ENCODE measurements around the gene CCDC187.

The CCDC187 gene

DNA sequence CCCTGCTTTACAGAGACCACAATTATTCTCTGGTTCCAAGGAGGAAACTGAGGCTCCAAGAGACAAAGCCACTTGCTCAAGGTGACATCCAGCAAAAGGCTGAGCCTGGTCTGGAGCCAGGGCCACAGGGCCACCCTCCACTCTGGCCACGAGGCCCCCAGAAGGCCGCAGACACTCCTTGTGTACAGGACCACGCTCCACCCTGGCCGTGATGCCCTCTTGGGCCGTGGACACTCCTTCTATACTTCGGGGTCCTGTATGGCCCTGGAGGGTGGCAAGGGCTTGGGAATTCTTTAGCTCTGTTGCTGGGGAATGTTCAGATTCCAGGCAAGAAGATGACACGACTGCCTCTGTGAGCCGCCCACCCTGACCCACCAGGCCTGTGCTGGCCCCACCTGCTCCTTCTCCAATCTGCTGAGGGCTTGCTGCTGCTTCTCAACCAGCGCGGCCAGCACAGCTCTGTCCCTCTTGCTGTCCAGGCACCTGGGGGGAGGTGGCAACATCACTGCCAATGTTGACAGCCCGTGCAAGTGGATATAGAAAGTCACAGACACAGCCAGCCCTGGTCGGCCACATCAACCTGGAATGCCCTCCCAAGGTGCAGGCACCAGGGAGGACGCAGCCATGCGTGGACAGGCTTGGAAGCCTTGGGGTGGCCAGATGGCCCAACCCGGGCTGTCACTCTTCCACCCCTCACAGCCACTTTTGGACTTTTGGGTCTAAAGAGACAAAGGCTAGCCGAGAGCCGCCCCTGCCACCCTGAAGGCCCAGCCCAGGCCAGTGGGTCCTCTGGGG, 38.1 kb downstream of the CCDC187 start:
- DNase-seq: no peak

- DNase-seq: no peak
Measured at GRCh38 chr9:136264441-136265405, 39.2 kb downstream of the CCDC187 start.

DNA sequence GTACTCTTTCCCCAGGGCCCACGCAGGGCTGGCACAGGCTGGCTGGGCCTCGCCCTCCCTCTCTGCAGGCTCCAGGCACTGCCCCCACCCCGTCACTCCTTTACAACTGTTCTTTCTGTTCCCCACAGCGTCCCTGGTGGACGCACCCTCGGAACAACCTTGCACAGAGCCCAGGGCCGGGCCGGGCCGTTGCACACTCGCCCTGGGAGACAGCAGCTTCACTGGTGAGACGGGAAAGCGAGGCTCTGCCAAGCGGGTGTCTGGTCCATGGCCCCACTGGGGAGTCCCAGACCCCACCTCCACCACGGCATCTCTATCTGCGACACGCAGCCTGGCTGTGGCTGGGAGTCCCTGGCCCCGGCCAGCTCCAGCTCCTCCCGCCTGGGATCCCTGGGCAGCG, 39.9 kb downstream of the CCDC187 start:
- no peak for DNase-seq

GRCh38 chr9:136262671-136263178, 41.2 kb downstream of the CCDC187 start:
- no peak for DNase-seq

DNA sequence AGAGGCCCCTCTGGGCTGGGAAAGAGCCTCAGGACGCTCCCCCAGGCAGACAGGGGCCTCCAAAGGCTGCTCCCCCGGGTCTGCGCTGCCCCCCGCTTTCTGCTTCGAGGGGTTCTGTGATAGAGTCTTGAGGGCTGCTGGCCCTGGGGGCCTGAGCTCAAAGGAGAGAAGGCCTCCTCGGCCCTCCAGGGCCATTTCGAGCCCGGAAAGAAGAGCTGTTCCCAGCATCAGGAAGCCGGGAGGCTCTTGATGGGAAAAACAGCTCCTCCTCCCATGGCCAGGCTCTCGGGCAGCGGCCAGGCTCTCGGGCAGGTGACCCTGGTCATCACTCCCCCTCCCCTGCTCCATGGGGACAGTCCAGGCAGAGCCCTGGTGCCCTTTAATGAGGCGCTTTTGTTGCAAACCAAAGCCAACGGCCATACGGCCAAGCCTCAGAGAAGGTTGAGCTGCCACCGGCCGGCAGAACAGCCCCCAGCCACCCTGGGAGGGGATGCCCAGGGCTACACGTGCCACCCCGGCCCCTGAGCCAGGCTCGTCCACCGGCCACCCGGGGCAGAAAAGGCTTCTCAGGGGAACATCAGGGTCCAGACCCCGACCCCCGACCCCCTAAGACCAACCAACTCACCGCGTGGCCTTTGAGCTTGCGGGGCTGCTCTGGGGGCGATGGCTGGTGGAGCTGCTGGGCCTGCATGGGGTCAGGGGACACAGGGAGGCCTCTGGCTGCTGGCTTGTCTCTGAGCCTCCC, 42.0 kb downstream of the CCDC187 start:
- no peak for DNase-seq

DNA sequence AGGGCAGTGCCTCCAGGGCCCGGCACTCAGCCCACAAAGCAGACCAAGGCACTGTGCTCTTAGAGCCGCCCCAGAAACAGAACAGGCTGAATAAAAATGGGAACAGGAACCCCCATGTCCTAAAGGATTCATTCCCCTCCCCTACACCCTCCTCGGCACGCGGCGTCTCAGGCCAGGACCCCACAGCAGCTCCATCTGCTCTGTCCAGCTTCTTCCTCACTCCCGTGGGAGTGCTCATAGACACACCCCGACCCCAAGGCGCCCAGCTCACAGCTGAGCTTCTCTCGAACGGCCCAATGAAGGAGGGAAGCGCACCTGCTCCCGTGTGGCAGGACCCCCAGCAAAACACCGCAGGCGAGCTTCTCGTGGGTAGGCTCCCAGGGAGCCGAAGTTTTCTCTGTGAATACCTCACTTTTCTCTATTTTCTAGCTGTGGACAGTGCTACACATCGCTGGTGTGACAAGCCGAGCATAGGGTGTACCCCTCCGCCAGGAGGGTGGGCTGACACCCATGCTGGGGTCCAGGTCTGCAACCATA, 42.9 kb downstream of the CCDC187 start:
- DNase-seq: no peak

- DNase-seq: no peak
Measured at GRCh38 chr9:136260521-136260920, 43.4 kb downstream of the CCDC187 start.

- no peak for DNase-seq
Measured at GRCh38 chr9:136259836-136260235, 44.1 kb downstream of the CCDC187 start.

DNA sequence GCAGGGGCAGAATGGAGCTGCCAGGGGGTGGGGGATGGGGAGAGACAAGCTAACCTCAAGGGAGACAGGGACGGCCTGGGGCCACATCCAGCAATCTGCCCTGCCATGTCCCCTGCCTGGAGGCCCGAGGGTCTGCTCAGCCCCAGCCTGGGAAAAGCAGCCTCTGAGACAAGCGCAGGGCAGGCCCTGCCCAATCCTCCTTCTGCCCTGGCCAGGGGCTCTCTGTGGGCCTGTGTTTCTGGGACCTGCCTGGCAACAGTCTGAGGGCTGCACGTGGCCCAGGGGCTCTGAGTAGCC, 44.4 kb downstream of the CCDC187 start:
- DNase-seq: no peak

DNA sequence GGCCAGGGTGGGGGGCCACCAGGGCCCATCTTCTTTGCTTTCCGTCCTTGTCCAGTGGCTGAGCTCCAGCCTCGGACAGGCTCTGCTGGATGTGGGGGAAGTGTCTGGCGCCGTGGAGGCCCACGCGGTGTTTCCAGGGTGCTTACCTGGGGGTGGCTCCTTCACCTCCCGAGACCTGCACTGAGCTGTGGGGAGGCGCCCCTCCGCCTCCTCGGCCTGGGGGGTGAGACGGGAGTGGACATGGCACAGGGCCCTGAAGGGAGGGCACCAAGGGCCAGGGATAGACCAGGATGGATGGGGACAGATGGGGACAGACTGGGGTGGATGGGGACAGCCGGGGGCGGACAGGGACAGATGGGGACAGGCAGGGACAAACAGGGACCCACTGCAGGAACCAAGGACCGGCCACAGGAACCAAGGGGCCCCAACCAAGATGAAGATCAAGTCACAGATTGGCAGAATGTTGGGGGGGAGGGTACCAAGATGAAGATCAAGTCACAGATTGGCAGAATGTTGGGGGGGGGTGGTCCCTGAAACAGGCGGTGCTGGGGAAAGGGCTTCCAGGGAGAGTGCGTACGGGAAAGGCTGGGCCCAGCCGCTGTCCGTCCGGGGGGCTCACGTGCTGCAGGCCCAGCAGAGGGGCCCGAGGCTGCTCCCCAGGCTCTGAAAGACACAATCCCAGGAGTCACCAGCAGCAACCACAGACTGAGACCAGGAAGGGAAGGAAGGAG, 44.9 kb downstream of the CCDC187 start:
- DNase-seq: no peak

GRCh38 chr9:136258299-136258625, 45.6 kb downstream of the CCDC187 start:
- DNase-seq: no peak

DNA sequence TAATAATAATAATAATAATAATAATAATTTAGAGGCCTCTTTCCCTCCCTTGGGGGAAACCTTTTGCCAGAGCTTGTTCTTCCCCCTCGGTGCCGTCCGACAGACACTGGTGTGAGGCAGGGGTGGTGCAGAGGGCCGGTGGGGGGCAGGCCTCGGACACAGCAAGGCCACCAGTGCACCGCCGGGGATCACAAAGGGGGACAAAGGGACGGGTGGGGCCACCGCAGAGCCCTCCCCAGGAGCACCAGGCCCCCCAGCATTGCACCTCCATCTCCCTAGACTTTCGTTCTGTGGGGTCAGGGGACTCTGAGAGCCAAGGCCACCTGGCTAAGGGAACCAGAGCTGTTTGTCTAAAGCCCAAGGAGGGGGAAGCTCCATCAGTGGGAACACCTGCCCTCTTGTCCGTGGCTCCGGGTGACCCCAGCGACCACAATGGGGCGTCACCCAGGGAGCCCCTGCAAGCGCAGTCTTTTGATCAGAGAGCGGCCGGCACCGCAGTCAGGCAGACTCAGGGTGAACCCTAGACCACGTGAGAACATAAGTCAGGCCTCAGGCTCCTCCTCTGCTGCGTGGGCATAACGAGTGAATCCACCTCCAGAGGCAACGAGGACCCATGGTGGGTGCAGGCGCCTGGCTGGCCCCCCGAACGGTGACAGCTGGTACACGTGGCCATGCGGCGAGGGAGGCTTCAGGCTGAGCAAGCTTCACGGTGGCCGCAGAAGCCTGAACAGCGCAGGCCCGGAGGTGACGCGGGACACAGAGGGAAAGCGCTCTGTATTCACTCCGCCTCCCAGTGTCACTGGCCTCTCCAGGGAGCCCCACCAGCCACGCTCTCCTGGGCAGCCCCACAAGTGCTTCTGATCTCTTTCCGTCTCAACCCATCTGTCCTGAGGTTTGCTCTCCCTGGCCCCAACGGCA, 46.3 kb downstream of the CCDC187 start:
- no peak for DNase-seq

- no peak for DNase-seq
Measured at GRCh38 chr9:136255896-136256890, 47.7 kb downstream of the CCDC187 start.

DNA sequence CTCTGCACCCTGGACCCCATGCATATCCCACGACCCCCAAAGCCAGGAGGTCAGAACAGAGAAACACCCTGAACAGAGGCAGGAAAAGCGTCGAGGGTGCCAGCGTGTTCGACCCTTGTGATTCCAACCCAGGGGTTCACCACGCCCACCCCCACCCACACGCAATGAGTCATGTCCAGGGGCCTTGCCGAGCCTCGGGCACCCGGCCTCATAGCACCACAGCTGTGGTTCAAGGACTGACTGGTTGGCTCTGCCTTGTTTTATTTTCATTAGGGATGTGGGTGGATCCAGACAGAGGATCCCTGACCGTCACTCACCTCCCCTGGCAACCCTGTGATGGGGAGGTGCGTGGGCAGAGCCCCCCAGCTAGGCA, 48.7 kb downstream of the CCDC187 start:
- DNase-seq: no peak

- no peak for DNase-seq
Measured at GRCh38 chr9:136254381-136255165, 49.3 kb downstream of the CCDC187 start.

- DNase-seq: no peak
Measured at GRCh38 chr9:136253246-136254130, 50.4 kb downstream of the CCDC187 start.

- no peak for DNase-seq
Measured at GRCh38 chr9:136252846-136253245, 51.0 kb downstream of the CCDC187 start.

- DNase-seq: no peak
Measured at GRCh38 chr9:136252281-136252680, 51.6 kb downstream of the CCDC187 start.
